Body of pancreas (tissue), 4 donors: Measurements from ENCODE around the gene AKAP17A. TPM values are rescaled to one million over a fixed set of nuclear protein-coding genes. Genes with fewer than 3 reads are reported as not detected.

Experiments used
- ATAC-seq: fragments of 150-250 bp; one replicate; pipeline ENCODE4 v1.9.1; 2016
- DNase-seq, 4 donors: peaks; one replicate each; pipeline ENCODE4 v3.0.0-alpha.2; 2019
- H3K27ac ChIP-seq, 4 donors: fragments of 200-600 bp; sonication (generic); 1 replicate in 3 of 4; 2 replicates in 1 of 4; pipeline versions ENCODE4 v1.5.1 to v1.6.1; 2016 to 2019; ENCODE audit warnings: mild to moderate bottlenecking in 1 of 4, mixed read lengths in 1 of 4, moderate library complexity in 1 of 4
- H3K27me3 ChIP-seq, 2 donors: fragments of 200-600 bp; sonication (generic); one replicate each; pipeline ENCODE4 v1.6.0; 2016; ENCODE audit warnings: mild to moderate bottlenecking in 1 of 2
- H3K36me3 ChIP-seq, 2 donors: fragments of 200-600 bp; sonication (generic); replicated peaks in 1 of 2; 2 replicates each; pipeline ENCODE4 v1.5.1; 2016; ENCODE audit warnings: low read depth in 2 of 2; ENCODE audit not compliant: insufficient read depth in 1 of 2
- H3K4me1 ChIP-seq: fragments of 200-600 bp; sonication (generic); one replicate; pipeline ENCODE4 v1.6.0; 2016
- H3K4me3 ChIP-seq, 2 donors: fragments of 200-600 bp; sonication (generic); 1 replicate in 1 of 2; 2 replicates in 1 of 2; pipeline ENCODE4 v1.5.1; 2016 to 2019
- H3K9me3 ChIP-seq, 3 donors: fragments of 200-600 bp; sonication (generic); 1 replicate in 2 of 3; 2 replicates in 1 of 3; pipeline ENCODE4 v1.5.1; 2016
- CTCF ChIP-seq, 7 experiments: fragments of 450-650 bp in 4 of 7; fragments of 200-600 bp in 3 of 7; sonication (generic) in 3 of 7; IDR thresholded peaks; one replicate each; pipeline ENCODE4 v1.5.1; 2016 to 2019; ENCODE audit warnings: antibody characterized with exemption in 7 of 7
- POLR2A ChIP-seq, 3 donors: fragments of 450-650 bp; IDR thresholded peaks; one replicate each; pipeline ENCODE4 v1.6.1; 2016; ENCODE audit warnings: antibody characterized with exemption in 3 of 3, mild to moderate bottlenecking in 2 of 3
- WGBS, 2 donors: methylation state at CpG; one replicate each; pipeline ENCODE4 v1.1.5; 2017; 5-methylcytosine and 5-hydroxymethylcytosine counted together
- intact Hi-C: fragments of 100-400 bp; cut with DNase I; formaldehyde crosslinking; loops from one replicate; pipeline ENCODE4 v1.15.1; 2023
- total RNA-seq, 2 donors: library from RNA; depleted of rRNA; stranded (reverse); fragments of >200 nt; gene quantifications; one replicate each; pipeline ENCODE4 v1.1.0, GENCODE V29; 2016

Gene AKAP17A
- total RNA-seq, 2 donors from 2014 or later: 55.5 to 162 TPM

- no peaks in the 10 kb centered on the region for H3K36me3 ChIP-seq
- no peak overlapping the region for H3K27ac ChIP-seq
- WGBS, 2 donors: 80 to 83% methylated on average over 7 of the region's 7 CpGs
- H3K27me3 ChIP-seq: no peaks in the 10 kb centered on the region
- H3K4me1 ChIP-seq: no peaks in the 10 kb centered on the region
- TF ChIP-seq CTCF (IDR thresholded peaks at IDR 0.05) (no peak), POLR2A (IDR thresholded peaks at IDR 0.05) (no peak)
- H3K9me3 ChIP-seq: no peaks in the 10 kb centered on the region
- no peak for ATAC-seq
- H3K4me3 ChIP-seq: no peak overlapping the region
- intact Hi-C loops: no loop called here
- DNase-seq: no peak
Observed at GRCh38 chrX:1629244-1629643, 37.8 kb downstream of the AKAP17A start.

GRCh38 chrX:1646009-1646408 lies 54.6 kb downstream of the AKAP17A start:
- Histone ChIP-seq H3K27me3 (no peaks in the 10 kb centered on the region), H3K36me3 (no peaks in the 10 kb centered on the region), H3K4me3 (no peak overlapping the region), H3K9me3 (no peaks in the 10 kb centered on the region), H3K4me1 (no peaks in the 10 kb centered on the region), H3K27ac (no peak overlapping the region)
- no peak for DNase-seq
- intact Hi-C loops: loop anchor here (5.0 kb wide), 1 partner anchor 1176 kb away; no protein-coding TSS in a partner anchor
- TF ChIP-seq CTCF (IDR thresholded peaks at IDR 0.05) (no peak), POLR2A (IDR thresholded peaks at IDR 0.05) (no peak)
- ATAC-seq: no peak

- TF ChIP-seq CTCF (IDR thresholded peaks at IDR 0.05): no peak
- no peak for TF ChIP-seq POLR2A (IDR thresholded peaks at IDR 0.05)
- Histone ChIP-seq H3K27me3 (no peaks in the 10 kb centered on the region), H3K36me3 (no peaks in the 10 kb centered on the region), H3K4me3 (no peak overlapping the region), H3K27ac (no peak overlapping the region), H3K9me3 (no peaks in the 10 kb centered on the region), H3K4me1 (no peaks in the 10 kb centered on the region)
- WGBS, 2 donors: 43% methylated on average over 8 of the region's 8 CpGs
- DNase-seq (no peak), ATAC-seq (no peak)
- intact Hi-C loops: loop anchor here (5.0 to 10.0 kb wide), 2 partner anchors 945 to 1173 kb away; no protein-coding TSS in a partner anchor
Observed at GRCh38 chrX:1649621-1650020, 58.2 kb downstream of the AKAP17A start.

Other genes with a start within 250 kb of the AKAP17A start
- gene SLC25A6, start 199.5 kb upstream of the AKAP17A start, total RNA-seq: 100 to 1,000 TPM; 180 to 338 TPM
- 10 to 100 TPM; 16.5 to 18.9 TPM for gene ASMTL, start 138.7 kb upstream of the AKAP17A start, total RNA-seq
- under 1 TPM; 0.66 to 0.78 TPM for gene P2RY8, start 54.4 kb upstream of the AKAP17A start, total RNA-seq
- not detected for gene ASMT, start 23.5 kb downstream of the AKAP17A start, total RNA-seq